PFSK-1 (cell line): Measurements from ENCODE around the gene ATP11A.

ENCODE experiments used
- FOXP2 ChIP-seq: optimal IDR thresholded peaks from 2 replicates; pipeline ENCODE3; 2011; ENCODE audit warnings: borderline replicate concordance, control low read depth, inconsistent platforms; ENCODE audit not compliant: insufficient read depth; ENCODE audit errors: extremely low read length, extremely low read depth
- POLR2AphosphoS5 ChIP-seq: IDR thresholded peaks from 2 replicates; pipeline ENCODE4 v1.6.1; 2012; ENCODE audit warnings: low read depth, mild to moderate bottlenecking, control low read depth, low read length, moderate library complexity
- SIN3A ChIP-seq: IDR thresholded peaks from 2 replicates; pipeline ENCODE4 v1.6.1; 2012; ENCODE audit warnings: mild to moderate bottlenecking, low read length, moderate library complexity, borderline replicate concordance; ENCODE audit not compliant: insufficient read depth
- TAF1 ChIP-seq: IDR thresholded peaks from 2 replicates; pipeline ENCODE4 v1.6.1; 2012; ENCODE audit warnings: low read length, control low read depth, borderline replicate concordance; ENCODE audit not compliant: insufficient read depth
- TF ChIP-seq, protein P1 (sequence below), 2 experiments: IDR thresholded peaks; 2 replicates each; pipeline versions ENCODE4 v1.6.1 to v1.8.0; 2011 to 2012; ENCODE audit warnings: low read depth in 2 of 2, low read length in 2 of 2, control low read depth in 1 of 2, inconsistent platforms in 1 of 2, mild to moderate bottlenecking in 1 of 2, moderate library complexity in 1 of 2; ENCODE audit not compliant: insufficient read depth in 1 of 2

ATP11A gene

GRCh38 chr13:112713517-112714253 lies 23.8 kb downstream of the ATP11A start:
- no peak for TF ChIP-seq FOXP2
- TF ChIP-seq TAF1: no peak
- no peak for TF ChIP-seq POLR2AphosphoS5
- no peak for TF ChIP-seq SIN3A
- TF ChIP-seq, protein P1, sequence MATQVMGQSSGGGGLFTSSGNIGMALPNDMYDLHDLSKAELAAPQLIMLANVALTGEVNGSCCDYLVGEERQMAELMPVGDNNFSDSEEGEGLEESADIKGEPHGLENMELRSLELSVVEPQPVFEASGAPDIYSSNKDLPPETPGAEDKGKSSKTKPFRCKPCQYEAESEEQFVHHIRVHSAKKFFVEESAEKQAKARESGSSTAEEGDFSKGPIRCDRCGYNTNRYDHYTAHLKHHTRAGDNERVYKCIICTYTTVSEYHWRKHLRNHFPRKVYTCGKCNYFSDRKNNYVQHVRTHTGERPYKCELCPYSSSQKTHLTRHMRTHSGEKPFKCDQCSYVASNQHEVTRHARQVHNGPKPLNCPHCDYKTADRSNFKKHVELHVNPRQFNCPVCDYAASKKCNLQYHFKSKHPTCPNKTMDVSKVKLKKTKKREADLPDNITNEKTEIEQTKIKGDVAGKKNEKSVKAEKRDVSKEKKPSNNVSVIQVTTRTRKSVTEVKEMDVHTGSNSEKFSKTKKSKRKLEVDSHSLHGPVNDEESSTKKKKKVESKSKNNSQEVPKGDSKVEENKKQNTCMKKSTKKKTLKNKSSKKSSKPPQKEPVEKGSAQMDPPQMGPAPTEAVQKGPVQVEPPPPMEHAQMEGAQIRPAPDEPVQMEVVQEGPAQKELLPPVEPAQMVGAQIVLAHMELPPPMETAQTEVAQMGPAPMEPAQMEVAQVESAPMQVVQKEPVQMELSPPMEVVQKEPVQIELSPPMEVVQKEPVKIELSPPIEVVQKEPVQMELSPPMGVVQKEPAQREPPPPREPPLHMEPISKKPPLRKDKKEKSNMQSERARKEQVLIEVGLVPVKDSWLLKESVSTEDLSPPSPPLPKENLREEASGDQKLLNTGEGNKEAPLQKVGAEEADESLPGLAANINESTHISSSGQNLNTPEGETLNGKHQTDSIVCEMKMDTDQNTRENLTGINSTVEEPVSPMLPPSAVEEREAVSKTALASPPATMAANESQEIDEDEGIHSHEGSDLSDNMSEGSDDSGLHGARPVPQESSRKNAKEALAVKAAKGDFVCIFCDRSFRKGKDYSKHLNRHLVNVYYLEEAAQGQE (IDR thresholded peaks at IDR 0.05; ENCODE audit: insufficient read depth in 1 of 2, low read depth in 2 of 2, low read length in 2 of 2): no peak

DNA sequence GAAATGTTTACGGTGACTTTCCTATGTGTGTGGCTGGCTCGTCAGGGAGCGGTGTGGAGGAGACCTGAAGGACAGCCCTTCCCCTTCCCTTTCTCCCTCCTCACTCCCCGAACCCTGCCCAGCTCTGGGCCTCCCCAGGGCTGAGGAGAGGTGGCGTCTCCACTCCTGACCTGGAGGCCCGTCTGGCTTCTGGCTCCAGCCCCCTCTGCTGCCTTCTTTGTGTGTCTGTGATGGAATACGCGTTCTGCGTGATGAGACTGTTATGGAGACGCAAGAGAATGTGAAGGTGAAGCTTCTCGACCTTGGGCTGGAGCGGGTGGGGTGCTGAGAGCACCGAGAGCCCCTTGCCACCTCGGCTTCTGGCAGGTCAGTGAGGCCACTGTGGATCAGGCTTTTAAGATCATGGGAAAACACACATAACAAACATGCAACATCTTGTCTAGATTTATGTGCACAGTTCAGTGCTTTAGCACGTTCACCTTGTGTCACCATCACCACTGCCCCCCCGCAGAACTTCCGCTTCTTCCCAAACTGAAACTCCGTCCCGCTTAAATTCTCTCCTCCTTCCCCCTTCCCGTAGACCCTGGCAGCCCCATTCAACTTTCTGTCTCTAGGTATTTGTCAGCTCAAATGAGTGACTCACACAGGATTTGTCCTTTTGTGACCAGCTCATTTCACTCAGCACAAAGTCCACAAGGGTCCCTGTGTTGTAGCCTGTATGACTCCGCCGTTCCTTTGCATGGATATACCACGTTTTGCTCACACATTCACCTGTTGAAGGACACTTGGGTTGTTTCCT lies 24.7 kb downstream of the ATP11A start:
- TF ChIP-seq POLR2AphosphoS5: no peak
- TF ChIP-seq FOXP2: no peak

DNA sequence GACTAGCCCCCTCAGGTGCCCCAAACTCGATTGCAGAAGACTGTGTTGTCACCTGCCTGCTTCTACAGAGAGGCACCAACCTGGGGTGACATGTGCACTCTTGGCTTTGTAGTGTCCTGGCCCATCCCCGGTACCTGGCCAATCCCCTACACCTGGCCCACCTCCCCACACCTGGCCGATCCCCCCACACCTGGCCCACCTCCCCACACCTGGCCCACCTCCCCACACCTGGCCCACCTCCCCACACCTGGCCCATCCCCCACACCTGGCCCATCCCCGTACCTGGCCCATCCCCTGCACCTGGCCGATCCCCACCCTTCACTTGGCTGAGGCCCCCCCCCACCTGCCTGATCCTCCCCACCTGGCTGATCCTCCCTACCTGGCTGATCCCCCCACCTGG lies 25.4 kb downstream of the ATP11A start:
- TF ChIP-seq POLR2AphosphoS5 (no peak), FOXP2 (no peak), TAF1 (no peak), SIN3A (no peak)
- TF ChIP-seq, protein P1 (IDR thresholded peaks at IDR 0.05; ENCODE audit: insufficient read depth in 1 of 2, low read depth in 2 of 2, low read length in 2 of 2): no peak

- TF ChIP-seq POLR2AphosphoS5 (no peak), SIN3A (no peak), FOXP2 (no peak), TAF1 (no peak)
- TF ChIP-seq, protein P1 (IDR thresholded peaks at IDR 0.05; ENCODE audit: insufficient read depth in 1 of 2, low read depth in 2 of 2, low read length in 2 of 2): no peak
These were observed 26.1 kb downstream of the ATP11A start for GRCh38 chr13:112715715-112716460.

DNA sequence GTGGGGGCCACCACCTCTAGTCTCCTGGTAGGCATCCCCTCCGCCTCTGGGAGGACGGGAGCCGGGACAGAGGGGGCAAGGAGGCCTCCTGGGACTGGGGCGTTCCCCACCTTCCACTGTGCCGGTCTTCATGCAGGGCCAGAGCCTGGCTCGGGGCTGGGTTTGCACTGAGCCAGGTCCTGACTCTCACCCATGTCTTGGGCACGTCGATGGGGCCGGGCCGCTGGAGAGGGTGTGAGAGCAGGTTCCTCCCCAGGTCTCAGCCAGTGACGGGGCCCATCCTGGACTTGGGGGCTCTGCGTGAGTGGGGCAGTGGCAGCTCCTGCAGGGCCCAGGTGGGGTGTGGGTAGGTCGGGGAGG lies 26.6 kb downstream of the ATP11A start:
- TF ChIP-seq FOXP2 (no peak), SIN3A (no peak), POLR2AphosphoS5 (no peak), TAF1 (no peak)
- TF ChIP-seq, protein P1 (IDR thresholded peaks at IDR 0.05; ENCODE audit: insufficient read depth in 1 of 2, low read depth in 2 of 2, low read length in 2 of 2): no peak
